ENCODE measurements around the gene SGCD.

The SGCD gene

DNA sequence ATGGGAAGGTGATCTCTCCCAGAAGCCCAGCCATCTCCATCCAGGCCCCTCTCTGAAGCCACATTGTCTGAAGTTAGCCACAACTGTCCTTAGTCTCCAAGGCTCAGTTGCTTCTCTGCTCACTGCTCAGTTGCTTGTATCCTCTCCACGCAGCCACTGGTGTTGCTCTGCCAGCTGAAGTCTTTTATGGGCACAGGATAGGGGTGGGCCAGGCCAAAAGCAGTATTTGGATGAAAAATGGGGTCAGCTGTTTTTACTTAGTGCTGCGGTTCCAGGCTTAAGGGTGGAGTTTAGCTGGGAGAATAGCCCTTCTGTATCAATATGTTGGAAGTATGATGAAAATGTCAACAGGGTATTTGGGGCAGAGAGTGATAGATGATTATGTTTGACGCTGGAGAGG, 354.3 kb downstream of the SGCD start:
- TF ChIP-seq TCF4 (CRISPR knock-in tag; IDR thresholded peaks at IDR 0.05; ENCODE audit: borderline replicate concordance), result no peak
- no peak for TF ChIP-seq GLIS3 (CRISPR knock-in tag; IDR thresholded peaks at IDR 0.05)
- TF ChIP-seq, protein P1, sequence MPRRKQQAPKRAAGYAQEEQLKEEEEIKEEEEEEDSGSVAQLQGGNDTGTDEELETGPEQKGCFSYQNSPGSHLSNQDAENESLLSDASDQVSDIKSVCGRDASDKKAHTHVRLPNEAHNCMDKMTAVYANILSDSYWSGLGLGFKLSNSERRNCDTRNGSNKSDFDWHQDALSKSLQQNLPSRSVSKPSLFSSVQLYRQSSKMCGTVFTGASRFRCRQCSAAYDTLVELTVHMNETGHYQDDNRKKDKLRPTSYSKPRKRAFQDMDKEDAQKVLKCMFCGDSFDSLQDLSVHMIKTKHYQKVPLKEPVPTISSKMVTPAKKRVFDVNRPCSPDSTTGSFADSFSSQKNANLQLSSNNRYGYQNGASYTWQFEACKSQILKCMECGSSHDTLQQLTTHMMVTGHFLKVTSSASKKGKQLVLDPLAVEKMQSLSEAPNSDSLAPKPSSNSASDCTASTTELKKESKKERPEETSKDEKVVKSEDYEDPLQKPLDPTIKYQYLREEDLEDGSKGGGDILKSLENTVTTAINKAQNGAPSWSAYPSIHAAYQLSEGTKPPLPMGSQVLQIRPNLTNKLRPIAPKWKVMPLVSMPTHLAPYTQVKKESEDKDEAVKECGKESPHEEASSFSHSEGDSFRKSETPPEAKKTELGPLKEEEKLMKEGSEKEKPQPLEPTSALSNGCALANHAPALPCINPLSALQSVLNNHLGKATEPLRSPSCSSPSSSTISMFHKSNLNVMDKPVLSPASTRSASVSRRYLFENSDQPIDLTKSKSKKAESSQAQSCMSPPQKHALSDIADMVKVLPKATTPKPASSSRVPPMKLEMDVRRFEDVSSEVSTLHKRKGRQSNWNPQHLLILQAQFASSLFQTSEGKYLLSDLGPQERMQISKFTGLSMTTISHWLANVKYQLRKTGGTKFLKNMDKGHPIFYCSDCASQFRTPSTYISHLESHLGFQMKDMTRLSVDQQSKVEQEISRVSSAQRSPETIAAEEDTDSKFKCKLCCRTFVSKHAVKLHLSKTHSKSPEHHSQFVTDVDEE (CRISPR knock-in tag; IDR thresholded peaks at IDR 0.05), result no peak
- TF ChIP-seq ZNF70 (CRISPR knock-in tag; IDR thresholded peaks at IDR 0.05), result no peak
- TF ChIP-seq RARB (CRISPR knock-in tag; IDR thresholded peaks at IDR 0.05), result no peak
- TF ChIP-seq ZNF565 (CRISPR knock-in tag; conservative IDR thresholded peaks at IDR 0.05; ENCODE audit: low read depth), result no peak
- ATAC-seq, result no peak

DNA sequence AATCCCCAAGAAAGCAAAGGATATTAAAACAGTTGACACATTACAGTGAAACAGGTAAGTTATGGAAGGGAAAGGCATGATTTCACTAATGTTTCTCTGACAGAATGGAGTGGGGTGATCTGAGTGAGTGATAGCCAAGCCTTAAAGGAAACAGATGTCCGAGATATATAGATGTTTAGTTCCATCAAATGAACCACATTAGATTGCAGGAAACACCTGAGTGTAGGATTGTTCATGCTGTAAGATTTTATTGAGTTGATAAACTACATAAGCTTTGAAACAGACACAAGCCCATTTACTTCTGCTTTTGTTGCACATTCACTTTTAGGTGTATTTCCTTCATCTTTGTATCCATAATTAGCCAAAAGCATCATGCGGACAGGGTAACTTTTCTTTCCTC, 356.0 kb downstream of the SGCD start:
- TF ChIP-seq, protein P2, sequence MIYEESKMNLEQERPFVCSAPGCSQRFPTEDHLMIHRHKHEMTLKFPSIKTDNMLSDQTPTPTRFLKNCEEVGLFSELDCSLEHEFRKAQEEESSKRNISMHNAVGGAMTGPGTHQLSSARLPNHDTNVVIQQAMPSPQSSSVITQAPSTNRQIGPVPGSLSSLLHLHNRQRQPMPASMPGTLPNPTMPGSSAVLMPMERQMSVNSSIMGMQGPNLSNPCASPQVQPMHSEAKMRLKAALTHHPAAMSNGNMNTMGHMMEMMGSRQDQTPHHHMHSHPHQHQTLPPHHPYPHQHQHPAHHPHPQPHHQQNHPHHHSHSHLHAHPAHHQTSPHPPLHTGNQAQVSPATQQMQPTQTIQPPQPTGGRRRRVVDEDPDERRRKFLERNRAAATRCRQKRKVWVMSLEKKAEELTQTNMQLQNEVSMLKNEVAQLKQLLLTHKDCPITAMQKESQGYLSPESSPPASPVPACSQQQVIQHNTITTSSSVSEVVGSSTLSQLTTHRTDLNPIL (CRISPR knock-in tag; IDR thresholded peaks at IDR 0.05; ENCODE audit: low read depth), result no peak
- no peak for TF ChIP-seq ZFP30 (CRISPR knock-in tag; IDR thresholded peaks at IDR 0.05)
- TF ChIP-seq ARNTL (CRISPR knock-in tag; IDR thresholded peaks at IDR 0.05; ENCODE audit: borderline replicate concordance, low read depth), result no peak
- no peak for TF ChIP-seq BACH2 (CRISPR knock-in tag; IDR thresholded peaks at IDR 0.05; ENCODE audit: borderline replicate concordance)
- TF ChIP-seq ESRRG (CRISPR knock-in tag; IDR thresholded peaks at IDR 0.05), result no peak
- no peak for TF ChIP-seq TOX (CRISPR knock-in tag; IDR thresholded peaks at IDR 0.05; ENCODE audit: borderline replicate concordance)
- TF ChIP-seq ZNF565 (CRISPR knock-in tag; conservative IDR thresholded peaks at IDR 0.05; ENCODE audit: low read depth), result no peak
- TF ChIP-seq PPARA (CRISPR knock-in tag; IDR thresholded peaks at IDR 0.05; ENCODE audit: borderline replicate concordance), result no peak
- TF ChIP-seq SNAI2 (CRISPR knock-in tag; IDR thresholded peaks at IDR 0.05), result no peak
- TF ChIP-seq TCF4 (CRISPR knock-in tag; IDR thresholded peaks at IDR 0.05; ENCODE audit: borderline replicate concordance), result no peak
- TF ChIP-seq, protein P3, sequence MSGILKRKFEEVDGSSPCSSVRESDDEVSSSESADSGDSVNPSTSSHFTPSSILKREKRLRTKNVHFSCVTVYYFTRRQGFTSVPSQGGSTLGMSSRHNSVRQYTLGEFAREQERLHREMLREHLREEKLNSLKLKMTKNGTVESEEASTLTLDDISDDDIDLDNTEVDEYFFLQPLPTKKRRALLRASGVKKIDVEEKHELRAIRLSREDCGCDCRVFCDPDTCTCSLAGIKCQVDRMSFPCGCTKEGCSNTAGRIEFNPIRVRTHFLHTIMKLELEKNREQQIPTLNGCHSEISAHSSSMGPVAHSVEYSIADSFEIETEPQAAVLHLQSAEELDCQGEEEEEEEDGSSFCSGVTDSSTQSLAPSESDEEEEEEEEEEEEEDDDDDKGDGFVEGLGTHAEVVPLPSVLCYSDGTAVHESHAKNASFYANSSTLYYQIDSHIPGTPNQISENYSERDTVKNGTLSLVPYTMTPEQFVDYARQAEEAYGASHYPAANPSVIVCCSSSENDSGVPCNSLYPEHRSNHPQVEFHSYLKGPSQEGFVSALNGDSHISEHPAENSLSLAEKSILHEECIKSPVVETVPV (CRISPR knock-in tag; IDR thresholded peaks at IDR 0.05), result no peak
- no peak for TF ChIP-seq OSR1 (CRISPR knock-in tag; IDR thresholded peaks at IDR 0.05)
- TF ChIP-seq ZC3H10 (CRISPR knock-in tag; IDR thresholded peaks at IDR 0.05), result no peak
- TF ChIP-seq ZNF70 (CRISPR knock-in tag; IDR thresholded peaks at IDR 0.05), result no peak
- no peak for TF ChIP-seq RARB (CRISPR knock-in tag; IDR thresholded peaks at IDR 0.05)
- TF ChIP-seq, protein P4, sequence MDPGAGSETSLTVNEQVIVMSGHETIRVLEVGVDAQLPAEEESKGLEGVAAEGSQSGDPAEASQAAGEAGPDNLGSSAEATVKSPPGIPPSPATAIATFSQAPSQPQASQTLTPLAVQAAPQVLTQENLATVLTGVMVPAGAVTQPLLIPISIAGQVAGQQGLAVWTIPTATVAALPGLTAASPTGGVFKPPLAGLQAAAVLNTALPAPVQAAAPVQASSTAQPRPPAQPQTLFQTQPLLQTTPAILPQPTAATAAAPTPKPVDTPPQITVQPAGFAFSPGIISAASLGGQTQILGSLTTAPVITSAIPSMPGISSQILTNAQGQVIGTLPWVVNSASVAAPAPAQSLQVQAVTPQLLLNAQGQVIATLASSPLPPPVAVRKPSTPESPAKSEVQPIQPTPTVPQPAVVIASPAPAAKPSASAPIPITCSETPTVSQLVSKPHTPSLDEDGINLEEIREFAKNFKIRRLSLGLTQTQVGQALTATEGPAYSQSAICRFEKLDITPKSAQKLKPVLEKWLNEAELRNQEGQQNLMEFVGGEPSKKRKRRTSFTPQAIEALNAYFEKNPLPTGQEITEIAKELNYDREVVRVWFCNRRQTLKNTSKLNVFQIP (CRISPR knock-in tag; IDR thresholded peaks at IDR 0.05; ENCODE audit: borderline replicate concordance, low read depth), result no peak
- no peak for ATAC-seq

DNA sequence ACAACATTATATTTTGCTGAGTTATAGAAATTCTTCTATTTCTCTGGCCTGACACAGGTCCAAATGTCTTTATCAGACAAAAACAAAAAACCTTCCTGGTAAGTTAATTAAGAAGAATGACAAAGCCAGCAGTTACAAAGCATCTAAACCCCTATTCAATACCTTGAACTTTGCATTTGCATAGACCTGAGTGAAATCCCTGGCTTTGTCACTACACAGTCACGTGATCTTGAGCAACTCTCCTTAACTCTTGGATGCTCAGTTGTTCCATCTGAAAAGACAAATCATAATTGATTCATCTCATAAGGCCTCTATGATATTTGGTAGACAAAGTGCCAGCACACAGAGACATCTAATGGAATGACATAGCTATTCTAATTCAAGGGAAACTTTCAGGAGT, 356.5 kb downstream of the SGCD start:
- no peak for ATAC-seq
- no peak for TF ChIP-seq ZNF70 (CRISPR knock-in tag; IDR thresholded peaks at IDR 0.05)
- no peak for TF ChIP-seq ZC3H10 (CRISPR knock-in tag; IDR thresholded peaks at IDR 0.05)
- TF ChIP-seq, protein P2 (CRISPR knock-in tag; IDR thresholded peaks at IDR 0.05; ENCODE audit: low read depth), result no peak
- TF ChIP-seq ESRRG (CRISPR knock-in tag; IDR thresholded peaks at IDR 0.05), result no peak
- no peak for TF ChIP-seq TCF4 (CRISPR knock-in tag; IDR thresholded peaks at IDR 0.05; ENCODE audit: borderline replicate concordance)
- TF ChIP-seq TOX (CRISPR knock-in tag; IDR thresholded peaks at IDR 0.05; ENCODE audit: borderline replicate concordance), result no peak
- no peak for TF ChIP-seq PPARA (CRISPR knock-in tag; IDR thresholded peaks at IDR 0.05; ENCODE audit: borderline replicate concordance)
- TF ChIP-seq, protein P1 (CRISPR knock-in tag; IDR thresholded peaks at IDR 0.05), result no peak
- TF ChIP-seq, protein P3 (CRISPR knock-in tag; IDR thresholded peaks at IDR 0.05), result no peak
- TF ChIP-seq, protein P5, sequence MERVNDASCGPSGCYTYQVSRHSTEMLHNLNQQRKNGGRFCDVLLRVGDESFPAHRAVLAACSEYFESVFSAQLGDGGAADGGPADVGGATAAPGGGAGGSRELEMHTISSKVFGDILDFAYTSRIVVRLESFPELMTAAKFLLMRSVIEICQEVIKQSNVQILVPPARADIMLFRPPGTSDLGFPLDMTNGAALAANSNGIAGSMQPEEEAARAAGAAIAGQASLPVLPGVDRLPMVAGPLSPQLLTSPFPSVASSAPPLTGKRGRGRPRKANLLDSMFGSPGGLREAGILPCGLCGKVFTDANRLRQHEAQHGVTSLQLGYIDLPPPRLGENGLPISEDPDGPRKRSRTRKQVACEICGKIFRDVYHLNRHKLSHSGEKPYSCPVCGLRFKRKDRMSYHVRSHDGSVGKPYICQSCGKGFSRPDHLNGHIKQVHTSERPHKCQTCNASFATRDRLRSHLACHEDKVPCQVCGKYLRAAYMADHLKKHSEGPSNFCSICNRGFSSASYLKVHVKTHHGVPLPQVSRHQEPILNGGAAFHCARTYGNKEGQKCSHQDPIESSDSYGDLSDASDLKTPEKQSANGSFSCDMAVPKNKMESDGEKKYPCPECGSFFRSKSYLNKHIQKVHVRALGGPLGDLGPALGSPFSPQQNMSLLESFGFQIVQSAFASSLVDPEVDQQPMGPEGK (CRISPR knock-in tag; IDR thresholded peaks at IDR 0.05; ENCODE audit: borderline replicate concordance), result no peak
- no peak for TF ChIP-seq ZFP30 (CRISPR knock-in tag; IDR thresholded peaks at IDR 0.05)
